A673 (cell line): ENCODE measurements around the gene LIX1L. TPM values are rescaled to one million over a fixed set of nuclear protein-coding genes. Genes with fewer than 3 reads are reported as not detected.

Experiments
- BruUV-seq: library from RNA; stranded (reverse); fragments of 400-500 nt; replicated peaks from 2 replicates; lab custom pipeline; 2021; lab: Mats Ljungman, UMichigan
- CTCF ChIA-PET: fragments of 300-600 bp; sonication (Branson Sonifier 250); formaldehyde crosslinking; loops from one replicate; lab custom pipeline; 2022; ENCODE audit warnings: antibody characterized with exemption; lab: Charles Lee
- POLR2A ChIA-PET: fragments of 300-600 bp; sonication (Branson Sonifier 250); formaldehyde crosslinking; loops from one replicate; lab custom pipeline; 2022; ENCODE audit warnings: antibody characterized with exemption; ENCODE audit not compliant: low non-redundant PET; lab: Charles Lee
- DNase-seq: peaks from one replicate; pipeline ENCODE4 v3.0.0-alpha.2; 2015; ENCODE audit warnings: low spot score
- H3K27ac ChIP-seq: fragments of 200-600 bp; sonication (generic); 2 replicates; pipeline ENCODE4 v1.5.1; 2016; ENCODE audit warnings: mixed run types, low read depth, mild to moderate bottlenecking, mixed read lengths, antibody characterized with exemption, low read length; ENCODE audit not compliant: poor library complexity, severe bottlenecking
- H3K27me3 ChIP-seq: fragments of 200-600 bp; sonication (generic); replicated peaks from 2 replicates; pipeline ENCODE4 v1.6.1; 2017; ENCODE audit warnings: mixed run types, low read depth, mild to moderate bottlenecking, mixed read lengths, antibody characterized with exemption, low read length; ENCODE audit not compliant: insufficient read depth, poor library complexity
- H3K36me3 ChIP-seq: fragments of 200-600 bp; sonication (generic); 2 replicates; pipeline ENCODE4 v1.6.1; 2016; ENCODE audit warnings: mixed run types, mild to moderate bottlenecking, mixed read lengths, antibody characterized with exemption, low read length; ENCODE audit not compliant: insufficient read depth, poor library complexity, severe bottlenecking
- H3K4me1 ChIP-seq: fragments of 200-600 bp; sonication (generic); 2 replicates; pipeline ENCODE4 v1.6.1; 2017; ENCODE audit warnings: mixed run types, mild to moderate bottlenecking, mixed read lengths, antibody characterized with exemption, low read length; ENCODE audit not compliant: insufficient read depth, poor library complexity, severe bottlenecking
- H3K4me3 ChIP-seq: fragments of 200-600 bp; sonication (generic); 2 replicates; pipeline ENCODE4 v1.5.1; 2016; ENCODE audit warnings: low read depth, mixed run types, mild to moderate bottlenecking, mixed read lengths, low read length; ENCODE audit not compliant: poor library complexity, severe bottlenecking
- H3K9me3 ChIP-seq: fragments of 200-600 bp; sonication (generic); 2 replicates; pipeline ENCODE4 v1.6.1; 2016; ENCODE audit warnings: mixed run types, low read depth, mild to moderate bottlenecking, mixed read lengths, antibody characterized with exemption, low read length; ENCODE audit not compliant: poor library complexity, severe bottlenecking
- CTCF ChIP-seq: fragments of 300-800, 200-600 bp; sonication (generic); conservative IDR thresholded peaks from 2 replicates; pipeline ENCODE4 v1.5.1; 2017; ENCODE audit warnings: low read depth, mild to moderate bottlenecking, antibody characterized with exemption, low read length, moderate library complexity, mixed read lengths
- EZH2 ChIP-seq: fragments of 200-600 bp; sonication (generic); IDR thresholded peaks from 2 replicates; pipeline ENCODE4 v1.6.1; 2017; ENCODE audit warnings: borderline replicate concordance, low read depth, mild to moderate bottlenecking, mixed read lengths, antibody characterized with exemption, low read length; ENCODE audit not compliant: poor library complexity, severe bottlenecking
- intact Hi-C: fragments of 100-400 bp; cut with micrococcal nuclease; formaldehyde crosslinking; loops from one replicate; pipeline ENCODE4 v1.10.0; 2022; ENCODE audit not compliant: unreplicated experiment
- total RNA-seq: library from RNA; stranded (reverse); gene quantifications from 2 replicates; pipeline ENCODE4 v1.2.3, GENCODE V29; 2021

Gene LIX1L
- total RNA-seq, 1 experiment from 2014 or later: 40.1 TPM

GRCh38 chr1:145988773-145989172, 31.0 kb upstream of the LIX1L start:
- ChIA-PET POLR2A (no interaction called here), CTCF (interaction anchor here (0.9 kb wide), 1 partner anchor 9 kb away, joined by 3 read pairs; no protein-coding TSS in a partner anchor)
- no peak for TF ChIP-seq EZH2
- TF ChIP-seq CTCF: no peak
- Histone ChIP-seq H3K36me3 (peaks cover 24% of the 10 kb centered on the region), H3K4me3 (no peak overlapping the region), H3K27ac (peak overlapping the region; percentile 42), H3K27me3 (no peaks in the 10 kb centered on the region), H3K4me1 (peaks cover 35% of the 10 kb centered on the region), H3K9me3 (no peaks in the 10 kb centered on the region)
- intact Hi-C loops: no loop called here
- DNase-seq: no peak
- no TSS peak for BruUV-seq

- Histone ChIP-seq H3K4me1 (peaks cover 26% of the 10 kb centered on the region), H3K27ac (no peak overlapping the region), H3K36me3 (peaks cover 15% of the 10 kb centered on the region), H3K27me3 (no peaks in the 10 kb centered on the region), H3K9me3 (no peaks in the 10 kb centered on the region), H3K4me3 (no peak overlapping the region)
- no TSS peak for BruUV-seq
- DNase-seq: no peak
- ChIA-PET POLR2A (no interaction called here), CTCF (interaction anchor here (0.9 kb wide), 1 partner anchor 8 kb away, joined by 3 read pairs; no protein-coding TSS in a partner anchor)
- intact Hi-C loops: no loop called here
- no peak for TF ChIP-seq CTCF
- TF ChIP-seq EZH2: no peak
Observed at GRCh38 chr1:145987926-145988325, 30.1 kb upstream of the LIX1L start.

- POLR2A ChIA-PET: no interaction called here
- intact Hi-C loops: no loop called here
- BruUV-seq: no TSS peak
- Histone ChIP-seq H3K27ac (no peak overlapping the region), H3K36me3 (peaks cover 2% of the 10 kb centered on the region), H3K9me3 (no peaks in the 10 kb centered on the region), H3K4me3 (no peak overlapping the region), H3K27me3 (no peaks in the 10 kb centered on the region), H3K4me1 (peaks cover 20% of the 10 kb centered on the region)
- no peak for DNase-seq
- TF ChIP-seq CTCF (no peak), EZH2 (no peak)
- CTCF ChIA-PET: no interaction called here
Observed at GRCh38 chr1:145986551-145986950, 28.7 kb upstream of the LIX1L start.
